Measurements from ENCODE around the gene UBA52. TPM values are rescaled to one million over a fixed set of nuclear protein-coding genes. Genes with fewer than 3 reads are reported as not detected.
"Not testable (repeated sequence)": the region's sequence is repeated elsewhere in the genome, so short reads cannot be mapped to it uniquely, and the experiment has no call there.

Gene UBA52
- total RNA-seq, 1 experiment from 2014 or later: 855 TPM

DNA sequence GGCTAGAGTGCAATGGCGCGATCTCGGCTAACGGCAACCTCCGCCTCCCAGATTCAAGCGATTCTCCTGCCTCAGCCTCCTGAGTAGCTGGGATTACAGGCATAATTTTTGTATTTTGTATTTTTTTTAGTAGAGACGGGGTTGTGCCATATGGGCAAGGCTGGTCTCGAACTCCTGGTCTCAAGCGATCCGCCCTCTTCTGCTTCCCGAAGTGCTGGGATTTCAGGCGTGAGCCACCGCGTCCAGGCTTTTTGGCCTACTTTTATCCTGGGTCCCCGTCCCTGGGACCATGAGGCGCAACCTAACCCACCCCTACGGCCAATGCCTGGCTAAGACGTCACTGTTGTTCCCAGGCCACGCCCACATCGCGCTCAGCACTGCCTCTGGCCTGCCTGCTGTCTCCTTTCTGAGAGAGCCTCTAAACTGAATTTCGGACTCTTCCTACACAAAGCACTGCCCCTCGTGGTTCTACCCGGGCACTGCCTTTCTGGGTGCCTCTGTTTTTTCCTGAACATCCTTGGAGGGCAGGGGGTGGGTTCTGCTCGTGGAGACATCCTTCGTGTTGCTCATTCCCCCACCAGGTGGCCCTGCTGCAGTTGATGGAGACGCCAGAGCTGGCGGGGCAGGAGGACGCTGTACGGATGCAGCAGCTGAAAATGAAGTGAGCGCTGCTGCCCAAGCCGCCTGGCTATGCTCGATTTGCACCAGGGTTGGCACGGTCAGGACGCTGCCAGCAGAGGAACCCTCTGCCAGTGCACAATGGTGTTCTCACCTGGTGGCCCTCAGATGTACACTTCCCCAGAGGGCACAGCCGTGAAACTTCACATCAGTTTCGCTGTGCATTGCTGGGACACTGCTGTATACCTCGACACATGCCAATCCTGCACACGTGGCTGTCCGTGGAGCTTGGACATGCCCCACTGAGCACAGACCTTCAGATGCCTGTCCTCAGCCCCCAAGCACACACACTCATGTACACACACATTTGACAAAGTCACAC is 18.9 kb downstream of the UBA52 start:
- in situ Hi-C loops (cut with HindIII; ENCODE audit: low sequenced_read_pairs): no loop called here

DNA sequence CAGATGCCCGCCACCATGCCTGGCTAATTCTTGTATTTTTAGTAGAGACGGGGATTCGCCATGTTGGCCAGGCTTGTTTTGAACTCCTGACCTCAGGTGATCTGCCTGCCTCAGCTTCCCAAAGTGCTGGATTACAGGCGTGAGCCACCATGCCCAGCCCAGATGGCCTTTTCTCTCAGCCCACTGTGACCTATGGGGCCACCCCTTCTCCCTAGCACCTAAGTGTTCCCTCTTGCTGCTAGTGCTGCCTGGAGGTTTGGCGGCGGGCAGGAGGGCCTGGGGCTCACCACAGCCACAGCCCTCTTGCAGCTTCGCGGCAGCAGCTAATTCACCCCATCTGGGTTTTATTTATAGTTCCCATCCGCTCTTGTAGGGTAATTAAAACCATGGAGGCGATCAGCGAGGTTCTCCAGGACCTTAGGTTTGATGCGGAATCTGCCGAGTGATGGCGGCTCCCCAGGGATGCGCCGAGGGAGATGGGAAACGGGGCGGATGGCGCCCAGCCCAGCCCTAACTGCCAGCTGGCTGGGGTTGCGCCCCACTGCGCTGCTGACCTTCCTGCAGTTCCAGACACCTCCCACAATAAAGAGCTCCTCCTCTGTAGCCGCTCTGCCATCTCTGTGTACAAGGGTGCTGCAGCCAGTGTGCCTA is 20.2 kb downstream of the UBA52 start:
- in situ Hi-C loops (cut with HindIII; ENCODE audit: low sequenced_read_pairs): no loop called here
- no peak for DNase-seq (ENCODE audit: low spot score)

More for the DNA sequence above, 18.9 kb downstream of the UBA52 start:
- DNase-seq (ENCODE audit: low spot score): peak; percentile 98

DNA sequence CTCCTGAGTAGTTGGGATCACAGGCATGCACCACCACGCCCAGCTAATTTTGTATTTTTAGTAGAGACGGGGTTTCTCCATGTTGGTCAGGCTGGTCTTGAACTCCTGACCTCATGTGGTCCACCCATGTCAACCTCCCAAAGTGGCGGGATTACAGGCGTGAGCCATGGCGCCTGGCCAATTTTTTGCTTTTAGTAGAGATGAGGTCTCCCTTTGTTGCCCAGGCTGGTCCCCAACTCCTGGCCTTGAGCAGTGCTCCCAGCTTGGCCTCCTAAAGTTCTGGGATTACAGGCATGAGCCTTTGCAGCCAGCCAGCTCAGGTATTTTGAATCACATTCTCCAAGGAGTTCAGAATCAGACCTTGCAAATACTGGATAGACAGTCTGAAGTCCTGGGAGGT is 21.1 kb downstream of the UBA52 start:
- in situ Hi-C loops (cut with HindIII; ENCODE audit: low sequenced_read_pairs); DNase-seq (ENCODE audit: low spot score): not testable (repeated sequence)

DNA sequence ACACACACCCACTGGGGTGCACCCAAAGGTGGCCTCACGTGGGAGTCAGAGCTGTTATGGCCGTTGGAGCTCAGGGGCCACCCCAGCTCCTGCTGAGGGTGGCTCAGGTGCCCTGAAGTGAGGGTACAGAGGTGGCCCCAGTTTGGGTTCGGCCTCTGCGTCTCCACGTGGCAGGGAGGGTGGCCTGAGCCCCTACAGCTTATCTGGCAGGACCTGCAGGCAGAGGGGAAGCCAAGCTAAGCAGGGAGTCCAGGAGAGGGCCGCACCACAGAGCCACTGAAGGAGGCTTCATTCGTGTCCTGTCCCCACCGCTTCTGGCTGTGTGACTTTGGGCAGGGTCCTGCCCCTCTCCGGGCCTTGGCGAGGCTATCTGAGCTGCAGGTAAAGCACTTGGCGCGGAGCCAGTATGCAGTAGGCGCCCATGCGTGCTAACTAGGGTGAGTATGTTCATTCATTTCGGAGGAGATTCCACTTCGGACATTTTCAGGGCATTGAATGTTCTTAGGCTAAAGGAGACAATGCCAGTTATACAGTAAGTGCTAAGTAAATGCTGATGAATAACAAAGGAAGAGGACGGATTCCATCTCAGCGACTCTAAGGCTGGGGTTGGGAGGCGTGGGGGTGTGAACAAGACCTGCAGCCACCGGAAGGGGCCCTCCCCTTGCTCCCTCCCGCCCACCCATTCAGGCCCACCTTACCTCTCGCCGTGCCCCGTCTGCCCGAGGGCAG is 21.9 kb downstream of the UBA52 start:
- DNase-seq (ENCODE audit: low spot score): peak; percentile 41
- in situ Hi-C loops (cut with HindIII; ENCODE audit: low sequenced_read_pairs): no loop called here

DNA sequence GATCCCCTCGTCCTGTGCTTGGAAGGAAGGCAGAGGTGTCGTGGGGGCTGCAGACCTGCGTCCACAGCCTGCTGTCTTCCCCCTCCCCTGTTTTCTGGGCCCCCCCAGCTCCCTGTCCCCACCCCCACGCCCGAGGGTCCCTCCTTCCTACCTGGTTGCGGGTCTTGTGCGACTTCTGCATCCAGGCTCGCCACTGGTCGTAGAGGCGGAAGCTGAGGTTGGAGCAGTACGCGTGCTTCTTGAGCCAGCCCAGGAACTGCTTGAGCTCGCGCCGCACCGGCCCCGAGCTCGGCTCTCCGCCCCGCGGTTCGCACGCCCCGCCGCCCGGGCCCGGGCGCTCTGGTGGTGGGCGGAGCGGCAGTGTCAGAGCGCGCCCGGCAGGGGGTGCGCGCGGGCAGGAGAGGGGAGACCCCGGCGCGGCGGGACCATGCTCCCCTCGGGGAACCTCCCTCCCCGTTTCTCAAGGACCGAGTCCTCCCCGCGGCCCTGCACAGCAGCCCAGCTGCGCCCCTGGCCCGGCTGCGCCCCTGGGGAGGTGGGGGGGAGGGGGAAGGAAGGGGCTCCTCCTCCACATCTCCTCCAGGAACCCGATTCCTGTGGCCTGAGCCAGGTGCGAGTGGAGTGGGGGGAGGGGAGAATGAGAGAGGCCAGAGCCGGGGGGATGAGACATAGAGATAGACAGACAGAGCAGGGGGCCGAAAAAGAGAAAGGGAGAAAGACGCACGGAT is 22.6 kb downstream of the UBA52 start:
- in situ Hi-C loops (cut with HindIII; ENCODE audit: low sequenced_read_pairs): no loop called here
- peak; percentile 62 for DNase-seq (ENCODE audit: low spot score)

DNA sequence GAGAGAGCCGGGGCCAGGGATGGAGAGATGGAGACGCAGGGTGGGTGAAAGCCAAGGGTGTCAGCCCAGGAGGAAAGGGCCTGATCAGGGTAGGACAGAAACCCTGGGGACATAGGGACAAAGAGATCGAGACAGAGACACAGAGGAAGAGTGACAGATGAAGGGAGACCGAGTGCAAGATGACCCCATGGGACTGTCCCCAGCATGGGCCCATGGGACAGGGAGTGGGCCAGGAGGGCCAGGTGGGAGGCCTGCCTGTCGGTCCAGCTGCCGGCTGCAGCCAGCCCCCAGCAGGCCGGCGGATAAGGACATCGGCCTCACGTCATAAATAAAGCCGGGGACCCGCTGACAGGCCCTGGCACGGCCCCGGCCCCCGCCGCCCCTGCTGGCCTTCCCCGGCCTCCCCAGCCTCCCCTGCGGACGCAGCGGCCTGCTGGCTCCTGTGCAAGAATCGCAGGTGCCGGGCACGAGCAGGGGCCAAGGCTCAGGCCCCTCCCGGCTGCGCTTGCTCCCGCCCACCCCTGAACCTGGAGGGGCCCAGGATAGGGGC is 23.2 kb downstream of the UBA52 start:
- in situ Hi-C loops (cut with HindIII; ENCODE audit: low sequenced_read_pairs): no loop called here

DNA sequence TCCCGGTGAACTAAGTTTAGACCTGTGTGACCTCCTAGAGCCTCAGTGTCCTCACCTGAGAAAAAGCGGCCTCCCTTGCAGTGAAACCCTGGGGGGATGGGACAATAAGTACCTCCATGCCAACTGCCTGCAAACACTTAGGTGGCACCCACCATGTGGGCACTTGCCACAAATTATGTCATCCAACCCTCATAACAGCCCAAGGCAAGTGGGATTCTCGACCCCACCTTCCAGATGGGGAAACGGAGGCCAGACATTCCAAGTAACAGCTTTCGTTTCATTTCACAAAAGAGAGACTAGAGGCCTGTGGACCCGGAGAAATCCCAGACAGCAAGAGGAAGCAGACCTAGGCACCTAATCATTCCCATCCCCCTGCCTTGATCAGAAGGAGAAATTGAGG is 23.8 kb downstream of the UBA52 start:
- DNase-seq (ENCODE audit: low spot score): no peak
- in situ Hi-C loops (cut with HindIII; ENCODE audit: low sequenced_read_pairs): no loop called here

More for the DNA sequence above, 23.2 kb downstream of the UBA52 start:
- DNase-seq (ENCODE audit: low spot score): no peak

DNA sequence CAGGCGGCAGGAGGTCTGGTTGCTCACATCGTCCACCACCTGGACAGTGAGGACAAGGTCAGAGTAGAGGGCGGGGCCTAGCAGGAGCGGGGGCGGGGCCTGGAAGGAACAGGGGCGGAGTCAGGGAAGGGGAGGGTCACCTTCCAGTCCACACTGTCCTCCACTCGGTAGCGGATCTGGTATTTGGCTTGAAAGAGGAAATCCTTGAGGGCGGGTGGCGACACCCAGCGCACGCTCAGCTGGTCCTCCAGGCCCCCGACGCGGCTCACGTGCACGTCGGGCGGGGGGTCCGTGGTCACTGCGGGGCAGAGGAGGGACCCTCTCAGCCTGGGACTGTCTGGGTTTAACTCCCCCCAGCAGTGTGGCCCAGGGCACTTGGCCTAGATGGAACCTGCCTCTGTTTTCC is 25.1 kb downstream of the UBA52 start:
- DNase-seq (ENCODE audit: low spot score): peak; percentile 44
- in situ Hi-C loops (cut with HindIII; ENCODE audit: low sequenced_read_pairs): no loop called here

DNA sequence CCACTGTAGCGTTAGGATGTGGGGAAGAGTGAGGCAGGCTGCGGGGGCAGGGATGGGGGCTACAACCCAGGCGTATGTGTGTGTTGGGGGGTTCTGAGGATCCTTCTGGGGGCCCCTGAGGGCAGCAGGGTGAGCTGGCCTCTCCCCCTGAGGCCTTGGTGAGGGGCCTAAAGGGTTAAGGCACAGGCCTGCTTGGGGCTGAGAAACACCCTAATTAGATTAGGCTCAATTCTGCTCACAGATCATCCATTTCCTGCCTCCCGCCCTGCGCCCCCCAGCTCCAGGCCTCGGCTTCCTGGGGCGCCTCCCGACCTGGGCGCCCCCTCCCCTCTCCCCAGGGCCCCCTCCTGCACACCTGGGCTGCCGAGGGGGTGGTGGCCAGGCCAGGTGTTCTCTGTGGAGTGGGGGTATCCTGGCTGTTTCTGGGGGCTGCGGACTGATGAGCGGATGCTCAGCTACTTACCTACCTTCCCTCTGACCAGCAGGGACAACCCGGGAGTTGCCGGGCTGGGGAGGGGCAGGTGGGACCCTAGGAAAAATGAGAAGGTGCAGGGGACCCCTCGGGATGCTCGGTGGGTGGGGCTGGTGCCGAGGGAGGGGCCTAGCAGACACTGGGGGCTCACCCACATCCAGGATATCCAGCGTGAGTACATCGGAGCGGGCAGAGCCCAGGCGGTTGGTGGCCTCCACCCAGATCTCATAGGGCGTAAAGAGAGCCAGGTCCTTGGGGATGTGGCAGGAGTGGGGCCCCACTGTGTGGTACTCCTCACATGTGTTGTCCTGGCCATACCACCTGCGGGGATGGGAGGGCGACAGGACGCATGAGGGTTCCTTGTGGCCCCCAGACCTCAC is 26.4 kb downstream of the UBA52 start:
- DNase-seq (ENCODE audit: low spot score): no peak
- in situ Hi-C loops (cut with HindIII; ENCODE audit: low sequenced_read_pairs): no loop called here

DNA sequence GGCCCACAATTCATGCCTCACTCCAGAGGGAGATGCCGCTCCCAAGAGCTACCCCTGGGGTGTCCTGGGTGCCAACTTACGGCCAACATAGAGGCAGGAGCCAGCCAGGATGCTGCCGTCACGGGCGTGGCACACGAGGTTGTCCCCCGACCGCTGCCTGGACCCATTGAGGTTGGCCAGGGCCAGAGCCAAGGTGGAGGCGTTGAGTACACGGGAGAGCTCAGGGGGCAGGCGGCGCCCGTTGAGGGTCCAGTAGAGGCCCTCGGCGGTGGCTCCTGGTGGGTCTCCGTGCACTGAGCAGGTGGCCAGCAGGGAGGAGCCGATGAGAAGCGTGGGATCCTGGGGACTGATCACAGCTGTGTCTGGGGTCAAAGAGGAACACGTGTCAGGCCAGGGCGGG is 27.8 kb downstream of the UBA52 start:
- in situ Hi-C loops (cut with HindIII; ENCODE audit: low sequenced_read_pairs): no loop called here
- DNase-seq (ENCODE audit: low spot score): no peak

DNA sequence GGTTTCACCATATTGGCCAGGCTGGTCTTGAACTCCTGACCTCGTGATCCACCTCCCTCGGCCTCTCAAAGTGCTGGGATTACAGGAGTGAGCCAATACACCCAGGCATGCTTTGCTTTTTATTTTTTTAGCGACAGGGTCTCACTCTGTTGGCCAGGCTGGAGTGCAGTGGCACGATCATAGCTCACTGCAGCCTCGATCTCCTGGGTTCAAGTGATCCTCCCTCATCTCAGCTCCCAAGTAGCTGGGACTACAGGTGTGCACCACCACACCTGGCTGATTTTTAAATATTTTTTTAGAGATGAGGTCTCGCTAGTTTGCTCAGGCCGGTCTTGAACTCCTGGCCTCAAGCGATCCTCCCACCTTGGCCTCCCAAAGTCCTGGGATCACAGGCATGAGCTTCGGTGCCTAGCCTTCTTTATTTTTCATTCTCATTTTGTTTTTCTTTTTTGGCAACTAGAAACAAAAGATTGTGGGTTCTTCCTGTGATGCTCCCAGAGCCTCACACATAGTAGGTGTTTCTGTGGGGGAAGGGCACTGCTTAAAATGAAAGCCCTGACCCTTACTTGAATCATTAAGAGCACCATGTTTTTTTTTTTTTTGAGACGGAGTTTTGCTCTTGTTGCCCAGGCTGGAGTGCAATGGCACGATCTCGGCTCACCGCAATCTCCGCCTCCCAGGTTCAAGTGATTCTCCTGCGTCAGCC is 29.2 kb downstream of the UBA52 start:
- DNase-seq (ENCODE audit: low spot score); in situ Hi-C loops (cut with HindIII; ENCODE audit: low sequenced_read_pairs): not testable (repeated sequence)

DNA sequence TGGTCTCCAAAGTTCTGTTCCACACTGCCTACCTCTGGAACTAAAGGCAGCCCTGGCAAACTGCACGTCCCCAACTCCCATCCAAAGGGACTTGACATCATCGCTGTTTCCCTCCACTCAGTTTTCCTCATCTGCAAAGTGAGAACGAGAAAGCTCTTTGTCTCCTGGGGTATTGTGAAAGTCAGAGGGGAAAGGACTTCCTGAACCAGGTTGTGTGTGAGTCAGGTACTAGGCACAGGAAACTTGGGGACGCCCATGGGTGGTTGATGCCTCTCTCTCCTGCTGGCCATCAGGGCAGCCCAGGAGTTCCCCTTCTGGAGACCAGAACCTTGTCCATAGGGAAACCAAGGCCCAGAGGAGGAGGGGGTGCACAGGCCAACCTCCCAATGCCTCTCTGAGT is 30.2 kb downstream of the UBA52 start:
- DNase-seq (ENCODE audit: low spot score): no peak
- in situ Hi-C loops (cut with HindIII; ENCODE audit: low sequenced_read_pairs): no loop called here

DNA sequence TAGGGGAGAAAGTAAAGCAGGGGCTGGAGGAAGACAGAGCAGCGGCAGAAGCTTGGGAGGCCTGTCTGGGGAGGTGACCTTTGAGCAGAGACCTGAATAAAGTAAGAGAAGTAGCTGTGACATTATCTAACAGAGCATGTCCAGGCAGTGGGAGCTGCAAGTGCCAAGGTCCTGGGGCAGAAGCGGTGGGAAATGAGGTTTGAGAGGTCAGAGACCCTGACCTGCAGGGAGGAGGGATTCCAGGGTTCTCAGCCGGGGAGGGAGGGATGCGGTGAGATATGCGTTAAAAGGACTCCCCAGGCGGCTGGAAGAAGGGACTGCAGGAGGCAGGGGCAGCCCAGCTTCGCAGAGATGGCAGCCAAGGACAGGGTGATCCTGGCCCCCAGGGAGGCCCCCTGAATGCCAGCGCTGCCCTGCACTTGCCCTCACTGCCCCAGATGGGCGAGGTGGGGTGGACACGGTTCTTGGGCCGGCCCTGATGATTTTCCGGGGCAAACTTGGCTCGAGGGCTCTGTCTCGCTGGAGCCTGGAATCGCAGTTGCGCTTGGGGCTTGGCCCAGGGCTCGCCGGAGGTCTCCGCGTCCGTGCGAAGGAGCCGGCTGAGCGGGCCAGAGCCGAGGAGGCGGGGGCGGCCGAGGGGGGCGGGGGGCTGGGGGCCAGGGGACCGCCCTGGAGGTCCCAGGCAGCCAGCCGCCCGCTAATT is 31.7 kb downstream of the UBA52 start:
- in situ Hi-C loops (cut with HindIII; ENCODE audit: low sequenced_read_pairs): no loop called here
- DNase-seq (ENCODE audit: low spot score): no peak

DNA sequence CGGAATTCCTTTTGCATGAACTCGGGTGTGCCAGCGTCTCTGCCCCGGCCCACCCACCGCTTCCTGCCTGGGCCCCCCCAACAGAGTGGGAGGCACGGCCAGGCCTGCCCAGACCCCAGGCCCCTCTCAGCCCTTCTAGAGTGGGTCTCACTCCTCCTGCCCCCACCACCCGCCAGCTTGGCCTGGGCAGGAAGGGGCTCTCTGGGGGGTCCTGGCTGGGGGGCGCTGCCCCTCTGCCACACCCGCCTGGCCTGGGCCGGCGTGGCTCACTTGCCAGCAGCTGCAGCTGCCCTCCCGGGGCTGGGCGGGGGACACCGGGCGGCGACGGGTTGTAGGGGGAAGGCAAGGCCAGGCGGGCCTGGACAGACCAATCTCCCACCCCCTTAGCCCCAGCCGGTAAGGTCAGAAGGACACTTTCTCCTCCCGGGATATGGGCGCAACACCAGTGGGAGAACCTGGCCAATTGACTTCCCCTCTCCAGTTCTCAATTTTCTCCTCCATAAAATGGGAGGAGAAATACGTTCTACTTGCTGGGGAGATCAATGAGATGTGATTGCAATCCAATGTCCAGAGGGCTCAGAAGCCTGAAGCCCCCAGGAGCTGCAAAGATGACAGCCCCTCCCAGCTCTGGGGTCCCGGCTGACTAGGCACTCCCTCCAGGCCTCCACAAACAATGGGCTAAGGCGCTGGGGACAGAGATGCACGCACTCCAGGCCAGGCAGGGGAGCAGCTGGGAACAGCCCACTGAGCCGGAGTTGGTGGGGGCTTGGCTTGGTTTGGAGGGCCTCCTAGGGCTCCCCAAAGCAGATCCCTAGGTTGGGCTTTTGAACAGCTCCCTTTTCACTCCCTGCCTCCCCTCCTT is 32.5 kb downstream of the UBA52 start:
- in situ Hi-C loops (cut with HindIII; ENCODE audit: low sequenced_read_pairs): no loop called here
- no peak for DNase-seq (ENCODE audit: low spot score)

DNA sequence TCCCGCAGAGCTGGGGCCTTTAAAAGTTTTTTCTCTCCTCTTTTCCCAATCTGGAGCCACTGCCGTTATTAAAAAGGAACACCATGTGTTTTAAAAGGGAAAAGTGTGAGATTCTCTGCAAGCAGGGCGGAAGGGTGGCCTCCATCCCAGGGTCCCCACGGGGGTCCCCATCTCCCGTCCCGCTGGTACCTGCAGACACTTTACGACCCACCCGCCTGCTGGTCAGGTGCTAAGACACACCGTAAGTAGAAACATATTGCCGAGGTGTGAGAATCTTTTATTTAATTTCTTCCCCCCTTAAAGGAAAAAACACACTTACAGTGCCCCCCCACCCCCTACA is 33.1 kb downstream of the UBA52 start:
- in situ Hi-C loops (cut with HindIII; ENCODE audit: low sequenced_read_pairs): no loop called here
- DNase-seq (ENCODE audit: low spot score): no peak

DNA sequence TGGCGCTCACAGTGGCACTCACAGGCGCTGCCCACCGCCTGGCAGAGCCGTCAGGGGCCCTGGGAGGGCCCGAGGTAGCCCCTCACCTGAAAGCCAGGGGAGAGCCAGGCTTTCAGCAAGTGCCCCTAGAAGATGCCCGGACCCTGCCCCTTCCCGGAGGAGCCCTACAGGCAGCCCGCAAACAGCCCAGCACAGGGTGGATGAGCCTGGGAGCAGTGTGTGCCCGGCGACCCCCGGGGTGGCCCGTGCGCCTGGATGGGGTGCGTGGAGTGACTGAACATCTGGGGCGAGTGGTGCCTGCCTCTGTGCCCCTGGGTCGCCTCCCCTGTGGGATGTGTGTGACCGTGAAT is 33.5 kb downstream of the UBA52 start:
- no peak for DNase-seq (ENCODE audit: low spot score)
- in situ Hi-C loops (cut with HindIII; ENCODE audit: low sequenced_read_pairs): no loop called here

All from G401 (cell line).